NCI-H1105 (cell line): ENCODE measurements around the gene LRRC47.
"Not testable (repeated sequence)": the region's sequence is repeated elsewhere in the genome, so short reads cannot be mapped to it uniquely, and the experiment has no call there.

Source experiments
- DNase-seq: peaks from one replicate; lab custom pipeline; 2025; lab: John Stamatoyannopoulos, UW

LRRC47 gene

GRCh38 chr1:3772027-3772714 is 24.1 kb downstream of the LRRC47 start:
- peak; percentile 84 for DNase-seq

GRCh38 chr1:3771108-3772026 is 24.9 kb downstream of the LRRC47 start:
- no peak for DNase-seq

GRCh38 chr1:3770047-3770765 is 26.1 kb downstream of the LRRC47 start:
- DNase-seq, result no peak

- DNase-seq, result no peak
These were observed 27.4 kb downstream of the LRRC47 start for GRCh38 chr1:3768811-3769390.

GRCh38 chr1:3767328-3767925 is 28.9 kb downstream of the LRRC47 start:
- DNase-seq, result no peak

GRCh38 chr1:3763351-3764125 is 32.8 kb downstream of the LRRC47 start:
- DNase-seq, result no peak

- no peak for DNase-seq
These were observed 33.4 kb downstream of the LRRC47 start for GRCh38 chr1:3762873-3763228.

GRCh38 chr1:3762151-3762872 is 34.0 kb downstream of the LRRC47 start:
- no peak for DNase-seq

GRCh38 chr1:3761296-3762010 is 34.8 kb downstream of the LRRC47 start:
- DNase-seq, result no peak

- DNase-seq, result no peak
These were observed 36.5 kb downstream of the LRRC47 start for GRCh38 chr1:3759796-3760195.

GRCh38 chr1:3759164-3759563 is 37.1 kb downstream of the LRRC47 start:
- no peak for DNase-seq

GRCh38 chr1:3756394-3756793 is 39.9 kb downstream of the LRRC47 start:
- DNase-seq, result no peak

- DNase-seq, result no peak
These were observed 42.4 kb downstream of the LRRC47 start for GRCh38 chr1:3753656-3754454.

- DNase-seq, result no peak
These were observed 43.8 kb downstream of the LRRC47 start, which contains the start of gene CCDC27 for GRCh38 chr1:3752400-3752945. Gene CCDC27 (plus strand): TSS chr1:3752450. CDS start chr1:3752482, 32 bp downstream.

GRCh38 chr1:3750741-3751140 is 45.6 kb downstream of the LRRC47 start:
- DNase-seq, result no peak

GRCh38 chr1:3749512-3749911 is 46.8 kb downstream of the LRRC47 start:
- DNase-seq, result no peak

- not testable (repeated sequence) for DNase-seq
These were observed 47.9 kb downstream of the LRRC47 start for GRCh38 chr1:3748316-3748900.

- DNase-seq, result no peak
These were observed 48.4 kb downstream of the LRRC47 start for GRCh38 chr1:3747903-3748302.
